Skeletal muscle tissue (tissue), 4 donors: ENCODE measurements around the gene EIF4A3. TPM values are rescaled to one million over a fixed set of nuclear protein-coding genes. Genes with fewer than 3 reads are reported as not detected.

Source experiments
- H3K27ac ChIP-seq: one replicate; pipeline ENCODE4 v1.7.0; 2013; ENCODE audit warnings: mild to moderate bottlenecking, low read depth, low read length, inconsistent platforms
- H3K27me3 ChIP-seq, 3 donors: one replicate each; pipeline ENCODE4 v1.7.0; 2013; ENCODE audit warnings: low read length in 3 of 3; ENCODE audit not compliant: control insufficient read depth in 3 of 3, insufficient read depth in 3 of 3
- H3K36me3 ChIP-seq, 3 donors: one replicate each; pipeline ENCODE4 v1.7.0; 2013; ENCODE audit warnings: low read length in 3 of 3; ENCODE audit not compliant: control insufficient read depth in 3 of 3, insufficient read depth in 3 of 3
- H3K4me1 ChIP-seq, 3 donors: one replicate each; pipeline ENCODE4 v1.7.0; 2013; ENCODE audit warnings: low read length in 3 of 3, mild to moderate bottlenecking in 3 of 3; ENCODE audit not compliant: control insufficient read depth in 3 of 3, insufficient read depth in 3 of 3
- H3K4me3 ChIP-seq, 3 donors: one replicate each; pipeline ENCODE4 v1.7.0; 2013; ENCODE audit warnings: low read length in 3 of 3
- H3K9ac ChIP-seq, 3 donors: one replicate each; pipeline ENCODE4 v1.7.0; 2013; ENCODE audit warnings: low read length in 3 of 3, mild to moderate bottlenecking in 3 of 3, moderate library complexity in 2 of 3, low read depth in 1 of 3
- H3K9me3 ChIP-seq, 3 donors: one replicate each; pipeline ENCODE4 v1.7.0; 2013; ENCODE audit warnings: low read length in 3 of 3; ENCODE audit not compliant: control insufficient read depth in 3 of 3
- total RNA-seq: library from RNA; depleted of rRNA; stranded (reverse); fragments of >200 nt; gene quantifications from one replicate; pipeline ENCODE4 v1.2.3, GENCODE V29; 2014
- donor health status: Osteomylitis.

The EIF4A3 gene
- total RNA-seq, 1 donor from 2014 or later = 71.5 TPM

DNA sequence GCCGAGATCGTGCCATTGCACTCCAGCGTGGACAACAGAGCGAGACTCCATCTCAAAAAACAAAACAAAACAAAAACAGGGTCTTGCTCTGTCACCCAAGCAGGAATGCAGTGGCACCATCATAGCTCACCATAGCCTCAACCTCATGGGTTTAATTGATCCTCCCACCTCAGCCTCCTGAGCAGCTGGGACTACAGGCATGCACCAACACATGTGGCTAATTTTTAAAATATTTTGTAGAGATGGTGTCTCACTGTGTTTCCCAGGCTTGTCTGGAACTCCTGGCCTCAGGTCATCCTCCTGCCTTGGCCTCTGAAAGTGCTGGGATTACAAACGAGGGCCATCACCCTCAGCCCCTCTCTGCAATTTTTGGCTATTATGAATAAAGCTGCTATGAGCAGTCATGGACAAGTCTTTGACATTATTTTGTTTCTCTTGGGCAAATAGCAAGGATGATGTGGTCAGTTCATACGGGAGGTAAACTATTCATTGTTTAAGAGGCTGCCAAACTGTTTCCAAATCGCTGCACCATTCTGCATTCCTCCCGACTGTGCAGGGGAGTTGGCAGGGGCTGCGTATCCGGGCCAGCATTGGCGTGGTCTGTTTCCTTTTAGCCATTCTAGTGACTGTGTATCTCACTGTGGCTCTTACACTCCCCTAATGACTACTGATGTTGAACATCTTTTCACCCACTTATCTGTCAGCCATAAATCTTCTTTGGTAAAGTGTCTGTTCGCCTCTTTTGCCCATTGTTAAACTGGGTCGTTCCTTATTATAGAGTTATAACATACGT, 21.1 kb downstream of the EIF4A3 start:
- H3K4me1 ChIP-seq = no peaks in the 10 kb centered on the region
- H3K9me3 ChIP-seq = no peaks in the 10 kb centered on the region
- H3K27me3 ChIP-seq = peaks cover 0 to 6% (median 6%) of the 10 kb centered on the region in 3 donors
- H3K36me3 ChIP-seq = no peaks in the 10 kb centered on the region
- H3K4me3 ChIP-seq = no peak overlapping the region
- H3K9ac ChIP-seq = no peak overlapping the region
- H3K27ac ChIP-seq = no peak overlapping the region

DNA sequence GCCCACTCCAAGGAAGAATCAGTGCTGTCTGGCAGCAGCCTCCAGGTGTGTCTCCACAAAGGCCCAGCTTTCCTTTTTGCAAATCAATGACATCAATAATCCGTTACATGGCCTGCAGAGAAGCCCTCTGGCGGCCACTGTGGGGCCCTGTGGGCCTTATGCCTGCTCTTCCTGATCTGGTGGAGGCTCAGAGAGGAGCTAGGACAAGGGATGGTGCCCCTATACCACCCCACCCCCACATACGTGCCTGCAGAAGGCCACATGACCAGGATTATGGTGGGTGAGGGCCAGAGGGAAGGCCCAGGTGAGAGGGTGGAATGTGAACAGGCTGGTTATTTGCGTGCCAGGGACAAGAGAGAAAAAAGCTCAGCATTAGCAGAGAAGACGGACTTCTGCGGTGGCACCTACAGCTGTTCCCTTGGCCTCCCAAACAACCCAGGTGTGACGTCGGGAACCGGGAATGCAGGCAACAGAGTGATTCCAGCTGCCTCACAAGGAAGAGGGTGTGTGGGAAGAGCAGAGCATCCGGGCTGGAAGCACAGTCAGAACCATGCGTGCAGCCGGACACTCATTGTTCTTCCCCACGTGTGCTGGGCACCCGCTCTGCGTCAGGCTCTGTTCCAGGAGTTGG, 22.5 kb downstream of the EIF4A3 start:
- no peaks in the 10 kb centered on the region for H3K9me3 ChIP-seq
- no peaks in the 10 kb centered on the region for H3K36me3 ChIP-seq
- H3K4me1 ChIP-seq = no peaks in the 10 kb centered on the region
- H3K4me3 ChIP-seq = no peak overlapping the region
- no peak overlapping the region for H3K27ac ChIP-seq
- H3K27me3 ChIP-seq = peaks cover 0 to 6% (median 6%) of the 10 kb centered on the region in 3 donors
- H3K9ac ChIP-seq = no peak overlapping the region

DNA sequence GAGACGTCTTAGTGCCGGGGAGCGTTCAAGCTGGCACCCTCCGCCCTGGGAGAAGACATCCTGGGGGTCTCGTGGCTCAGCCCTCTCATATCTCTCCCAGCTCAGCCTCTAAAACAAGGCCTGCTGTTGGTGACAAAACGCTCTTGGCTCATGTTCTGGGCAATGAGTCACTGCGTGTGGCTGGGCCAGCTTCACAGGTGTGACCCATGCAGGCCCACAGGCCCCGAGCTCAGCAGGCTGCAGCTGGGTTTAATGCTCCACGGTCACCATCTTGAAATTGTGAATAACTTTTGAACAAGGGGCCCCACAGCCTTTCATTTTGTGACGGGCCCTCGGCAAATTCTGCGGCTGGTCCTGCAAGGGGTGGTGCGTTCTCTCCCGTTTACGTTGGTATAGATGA, 23.1 kb downstream of the EIF4A3 start:
- Histone ChIP-seq H3K36me3 (peaks cover 3 to 6% (median 5%) of the 10 kb centered on the region in 3 donors), H3K9me3 (no peaks in the 10 kb centered on the region), H3K27ac (no peak overlapping the region), H3K4me1 (no peaks in the 10 kb centered on the region), H3K27me3 (peaks cover 0 to 6% (median 6%) of the 10 kb centered on the region in 3 donors), H3K4me3 (no peak overlapping the region), H3K9ac (no peak overlapping the region)

DNA sequence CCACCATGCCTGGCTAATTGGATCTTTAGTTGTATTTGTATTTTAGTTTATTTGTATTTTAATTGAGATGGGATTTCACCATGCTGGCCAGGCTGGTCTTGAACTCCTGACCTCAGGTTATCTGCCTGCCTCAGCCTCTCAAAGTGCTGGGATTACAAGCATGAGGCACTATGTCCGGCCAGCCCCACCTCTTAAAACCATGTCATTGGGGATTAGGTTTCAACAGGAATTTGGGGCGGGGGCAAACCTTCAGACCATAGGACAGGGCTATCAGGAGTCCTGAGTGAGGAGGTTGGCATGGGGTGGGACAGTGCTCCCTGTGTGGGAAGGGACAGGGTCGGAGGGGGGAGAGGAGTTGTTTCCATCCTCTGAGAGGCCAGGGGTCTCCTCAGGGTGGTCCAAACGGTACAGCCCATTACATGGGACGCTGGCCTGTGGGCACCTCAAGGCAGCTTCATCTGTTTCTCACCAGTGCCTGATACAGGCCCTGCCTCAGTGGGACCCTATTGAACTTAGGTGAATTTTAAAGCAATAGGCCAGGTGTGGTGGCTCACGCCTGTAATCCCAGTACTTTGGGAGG, 23.9 kb downstream of the EIF4A3 start:
- Histone ChIP-seq H3K36me3 (peaks cover 7 to 12% (median 8%) of the 10 kb centered on the region in 3 donors), H3K9me3 (no peaks in the 10 kb centered on the region)

DNA sequence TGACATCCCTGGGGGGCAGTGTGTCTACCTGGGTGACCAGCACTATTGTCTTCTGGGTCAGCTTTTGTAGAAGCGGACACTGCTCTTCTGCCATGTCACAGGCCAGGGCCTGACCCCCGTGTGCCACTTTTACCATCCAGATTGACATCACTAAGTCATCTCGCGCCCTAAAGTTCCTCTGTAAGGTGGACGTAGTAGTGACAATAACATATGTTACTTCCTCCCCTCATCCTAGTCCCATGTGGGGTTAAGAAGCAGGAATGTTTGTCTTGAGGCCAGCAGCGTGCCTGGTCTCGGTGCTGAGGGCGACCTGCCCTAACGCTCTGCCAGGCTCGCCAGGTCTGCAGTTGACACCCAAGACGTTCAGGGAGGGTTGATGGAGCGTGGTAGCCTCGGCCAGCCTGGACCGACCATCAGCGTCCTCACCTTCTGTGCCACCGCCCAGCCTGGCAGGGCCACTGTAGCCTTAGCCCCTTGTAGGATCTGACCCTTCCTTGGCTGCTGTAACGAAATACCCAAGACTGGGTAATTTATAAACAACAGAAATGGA, 24.8 kb downstream of the EIF4A3 start:
- Histone ChIP-seq H3K27me3 (peaks cover 0 to 6% (median 6%) of the 10 kb centered on the region in 3 donors), H3K36me3 (peaks cover 7 to 14% (median 10%) of the 10 kb centered on the region in 3 donors), H3K9ac (no peak overlapping the region), H3K9me3 (no peaks in the 10 kb centered on the region), H3K4me3 (no peak overlapping the region), H3K27ac (no peak overlapping the region), H3K4me1 (no peaks in the 10 kb centered on the region)

More for the DNA sequence above, 23.9 kb downstream of the EIF4A3 start:
- no peak overlapping the region for H3K4me3 ChIP-seq
- no peaks in the 10 kb centered on the region for H3K4me1 ChIP-seq
- no peak overlapping the region for H3K27ac ChIP-seq
- no peak overlapping the region for H3K9ac ChIP-seq
- peaks cover 0 to 6% (median 6%) of the 10 kb centered on the region in 3 donors for H3K27me3 ChIP-seq

DNA sequence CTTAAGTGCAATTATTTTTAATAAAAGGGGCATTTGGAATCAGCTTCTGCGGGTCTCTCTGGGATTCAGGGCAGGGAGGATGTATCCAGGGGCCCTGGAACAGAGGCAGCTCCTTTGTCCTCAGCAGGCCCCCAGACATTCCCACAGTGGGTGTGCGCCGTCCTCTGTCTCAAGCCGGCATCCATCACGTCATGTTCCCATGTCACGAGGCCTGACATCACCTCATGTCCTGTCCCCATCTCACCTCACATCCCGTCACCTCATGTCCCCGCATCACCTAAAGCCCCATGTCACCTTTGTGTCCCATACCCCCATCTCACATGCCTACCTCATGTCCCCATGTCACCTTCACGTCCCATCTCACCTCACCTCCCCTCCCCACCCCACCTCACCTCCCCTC, 27.1 kb downstream of the EIF4A3 start:
- Histone ChIP-seq H3K9ac (no peak overlapping the region), H3K36me3 (peaks cover 14 to 16% (median 15%) of the 10 kb centered on the region in 3 donors), H3K4me3 (no peak overlapping the region), H3K27me3 (peaks cover 0 to 6% (median 5%) of the 10 kb centered on the region in 3 donors), H3K9me3 (no peaks in the 10 kb centered on the region), H3K4me1 (no peaks in the 10 kb centered on the region), H3K27ac (no peak overlapping the region)

DNA sequence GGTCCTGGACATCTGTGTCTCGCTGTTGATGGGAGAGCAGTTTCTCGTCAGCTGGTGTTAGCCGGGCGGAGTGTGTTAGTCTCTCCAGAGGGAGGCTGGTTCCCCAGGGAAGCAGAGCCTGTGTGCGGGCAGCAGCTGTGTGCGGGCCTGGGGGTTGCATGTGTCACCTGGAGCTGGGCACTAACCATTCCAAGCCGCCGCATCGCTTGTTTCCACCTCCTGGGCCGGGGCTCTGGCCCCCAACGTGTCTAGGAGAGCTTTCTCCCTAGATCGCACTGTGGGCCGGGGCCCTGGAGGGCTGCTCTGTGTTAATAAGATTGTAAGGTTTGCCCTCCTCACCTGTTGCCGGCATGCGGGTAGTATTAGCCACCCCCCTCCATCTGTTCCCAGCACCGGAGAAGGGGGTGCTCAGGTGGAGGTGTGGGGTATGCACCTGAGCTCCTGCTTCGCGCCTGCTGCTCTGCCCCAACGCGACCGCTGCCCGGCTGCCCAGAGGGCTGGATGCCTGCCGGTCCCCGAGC, 27.6 kb downstream of the EIF4A3 start:
- Histone ChIP-seq H3K9ac (no peak overlapping the region), H3K27me3 (peaks cover 0 to 2% (median under 1%) of the 10 kb centered on the region in 3 donors), H3K27ac (no peak overlapping the region), H3K4me1 (no peaks in the 10 kb centered on the region), H3K4me3 (no peak overlapping the region), H3K36me3 (peaks cover 14 to 16% (median 15%) of the 10 kb centered on the region in 3 donors), H3K9me3 (no peaks in the 10 kb centered on the region)

DNA sequence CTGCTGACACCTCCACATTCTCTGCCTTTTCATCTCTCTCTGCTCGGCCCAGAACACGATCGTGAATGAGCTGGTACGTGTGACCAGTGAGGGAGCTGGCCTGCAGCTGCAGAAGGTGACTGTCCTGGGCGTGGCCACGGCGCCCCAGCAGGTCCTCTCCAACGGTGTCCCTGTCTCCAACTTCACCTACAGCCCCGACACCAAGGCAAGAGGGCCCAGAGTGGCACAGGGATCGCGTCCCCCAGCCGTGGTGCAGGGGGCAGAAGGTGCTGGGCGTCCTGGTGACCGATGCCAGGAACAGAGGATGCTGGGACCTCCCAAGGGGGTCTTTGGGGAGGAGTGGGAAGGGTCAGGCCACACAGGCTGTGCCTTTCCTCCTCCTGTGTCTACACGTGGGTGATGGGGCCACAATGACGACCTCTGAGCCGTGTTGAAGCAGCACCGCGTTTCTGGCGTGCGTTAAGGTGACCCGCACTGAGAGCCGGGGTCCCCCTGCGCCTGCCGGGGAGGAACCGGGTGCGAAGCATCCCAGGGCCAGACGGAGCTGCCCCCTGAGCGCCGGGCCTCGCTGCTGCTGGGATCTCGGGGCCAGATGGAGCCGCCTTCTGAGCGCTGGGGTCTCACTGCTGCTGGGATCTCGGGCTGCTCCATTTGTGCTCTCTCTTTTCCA, 28.2 kb downstream of the EIF4A3 start:
- Histone ChIP-seq H3K4me3 (no peak overlapping the region), H3K4me1 (no peaks in the 10 kb centered on the region), H3K9me3 (no peaks in the 10 kb centered on the region), H3K27me3 (no peaks in the 10 kb centered on the region), H3K9ac (no peak overlapping the region), H3K27ac (no peak overlapping the region), H3K36me3 (peaks cover 14 to 16% (median 15%) of the 10 kb centered on the region in 3 donors)

DNA sequence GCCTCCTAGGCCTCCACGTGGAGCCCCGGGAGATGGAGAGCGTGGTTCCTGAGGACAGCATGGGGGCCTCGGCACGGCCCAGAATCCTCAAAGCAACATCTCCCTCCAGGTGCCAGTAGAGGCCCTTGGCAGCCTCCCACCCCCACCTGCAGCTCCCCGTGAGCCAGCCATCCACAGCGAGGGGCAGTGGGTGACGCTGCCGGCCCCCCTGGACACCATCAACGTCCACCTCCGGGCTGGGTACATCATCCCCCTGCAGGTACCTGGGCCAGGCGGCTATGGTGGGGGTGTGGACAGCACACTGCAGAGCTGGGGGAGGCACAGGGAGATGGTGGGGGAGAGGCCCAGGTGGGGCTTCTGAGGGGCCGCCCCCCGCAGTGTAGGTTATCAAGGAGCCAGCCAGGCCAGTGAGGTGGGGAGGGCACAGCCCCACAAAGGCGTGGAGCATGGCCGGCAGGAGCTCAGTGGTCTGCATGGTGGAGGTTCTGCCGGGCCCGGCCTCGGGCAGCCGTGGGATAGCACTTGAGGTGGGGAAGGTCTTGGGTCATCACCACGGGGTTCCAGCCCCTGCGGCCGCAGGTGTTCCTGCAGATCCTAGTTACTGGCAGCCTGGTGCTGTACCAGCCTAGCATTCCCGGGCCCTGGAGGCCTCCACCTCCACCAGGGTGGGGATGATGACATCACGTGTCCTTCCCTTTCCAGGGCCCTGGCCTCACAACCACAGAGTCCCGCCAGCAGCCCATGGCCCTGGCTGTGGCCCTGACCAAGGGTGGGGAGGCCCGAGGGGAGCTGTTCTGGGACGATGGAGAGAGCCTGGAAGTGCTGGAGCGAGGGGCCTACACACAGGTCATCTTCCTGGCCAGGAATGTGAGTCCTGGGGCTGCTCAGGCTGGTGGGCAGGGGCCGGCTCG, 29.2 kb downstream of the EIF4A3 start:
- Histone ChIP-seq H3K9me3 (no peaks in the 10 kb centered on the region), H3K4me1 (no peaks in the 10 kb centered on the region), H3K27me3 (no peaks in the 10 kb centered on the region), H3K9ac (no peak overlapping the region), H3K4me3 (no peak overlapping the region), H3K36me3 (peaks cover 14 to 19% (median 18%) of the 10 kb centered on the region in 3 donors), H3K27ac (no peak overlapping the region)
